Osteoblast (primary cell): ENCODE measurements around the gene GPER1. TPM values are rescaled to one million over a fixed set of nuclear protein-coding genes. Genes with fewer than 3 reads are reported as not detected.

Source experiments
- DNase-seq: peaks from one replicate; pipeline ENCODE4 v3.0.0; 2011; ENCODE audit warnings: low spot score, mixed read lengths; ENCODE audit not compliant: insufficient read length; ENCODE audit errors: missing footprints
- H2AFZ ChIP-seq: 2 replicates; pipeline ENCODE4 v1.6.0; 2011; ENCODE audit warnings: mild to moderate bottlenecking, low read length
- H3K27ac ChIP-seq: 2 replicates; pipeline ENCODE4 v1.5.1; 2011; ENCODE audit warnings: mild to moderate bottlenecking, low read depth, low read length, moderate library complexity
- H3K27me3 ChIP-seq: 2 replicates; pipeline ENCODE4 v1.6.0; 2012; ENCODE audit warnings: mild to moderate bottlenecking, control low read depth, inconsistent platforms, low read length, moderate library complexity; ENCODE audit not compliant: insufficient read depth
- H3K36me3 ChIP-seq: 2 replicates; pipeline ENCODE4 v1.5.1; 2011; ENCODE audit warnings: mild to moderate bottlenecking, low read length, control low read depth, moderate library complexity; ENCODE audit not compliant: insufficient read depth
- H3K4me1 ChIP-seq: 2 replicates; pipeline ENCODE4 v1.5.1; 2011; ENCODE audit warnings: mild to moderate bottlenecking, low read length, control low read depth, moderate library complexity; ENCODE audit not compliant: insufficient read depth
- H3K4me2 ChIP-seq: 2 replicates; pipeline ENCODE4 v1.6.0; 2011; ENCODE audit warnings: mild to moderate bottlenecking, low read length; ENCODE audit not compliant: insufficient read depth
- H3K4me3 ChIP-seq: fragments of 200-600 bp; sonication (generic); 3 replicates; pipeline ENCODE4 v1.5.1; 2012; ENCODE audit warnings: mild to moderate bottlenecking, low read length, inconsistent platforms; ENCODE audit not compliant: insufficient read depth
- H3K79me2 ChIP-seq: 2 replicates; pipeline ENCODE4 v1.6.0; 2012; ENCODE audit warnings: mild to moderate bottlenecking, low read length, control low read depth, inconsistent platforms; ENCODE audit not compliant: insufficient read depth
- H3K9me3 ChIP-seq: 2 replicates; pipeline ENCODE4 v1.5.1; 2011; ENCODE audit warnings: low read depth, low read length, control low read depth
- H4K20me1 ChIP-seq: 2 replicates; pipeline ENCODE4 v1.6.0; 2012; ENCODE audit warnings: mild to moderate bottlenecking, low read length, control low read depth; ENCODE audit not compliant: insufficient read depth
- CTCF ChIP-seq: IDR thresholded peaks from 2 replicates; pipeline ENCODE4 v1.5.1; 2011; ENCODE audit warnings: mild to moderate bottlenecking, low read depth, low read length, moderate library complexity; ENCODE audit errors: extremely low read depth
- total RNA-seq: library from RNA; depleted of rRNA; stranded (reverse); fragments of >200 nt; gene quantifications from 2 replicates; pipeline ENCODE4 v1.2.3, GENCODE V29; 2012

The GPER1 gene
- total RNA-seq, 1 donor: 10.5 TPM

- peaks cover 27% of the 10 kb centered on the region for H4K20me1 ChIP-seq
- H3K36me3 ChIP-seq: no peaks in the 10 kb centered on the region
- no peaks in the 10 kb centered on the region for H3K27me3 ChIP-seq
- no peaks in the 10 kb centered on the region for H3K9me3 ChIP-seq
- H3K4me2 ChIP-seq: no peak overlapping the region
- H3K4me1 ChIP-seq: peaks cover 12% of the 10 kb centered on the region
- no peak overlapping the region for H2AFZ ChIP-seq
- TF ChIP-seq CTCF: no peak
- H3K79me2 ChIP-seq: no peaks in the 10 kb centered on the region
- no peak overlapping the region for H3K27ac ChIP-seq
- DNase-seq: no peak
- no peak overlapping the region for H3K4me3 ChIP-seq
Measured at GRCh38 chr7:1106793-1107421, 19.0 kb downstream of the GPER1 start.

- Histone ChIP-seq H3K4me2 (no peak overlapping the region), H3K79me2 (no peaks in the 10 kb centered on the region), H2AFZ (no peak overlapping the region), H3K4me3 (no peak overlapping the region), H4K20me1 (peaks cover 18% of the 10 kb centered on the region), H3K36me3 (peaks cover 3% of the 10 kb centered on the region), H3K27me3 (no peaks in the 10 kb centered on the region), H3K9me3 (no peaks in the 10 kb centered on the region), H3K27ac (no peak overlapping the region), H3K4me1 (peaks cover 12% of the 10 kb centered on the region)
- peak; percentile 43 for DNase-seq
- TF ChIP-seq CTCF: no peak
Measured at GRCh38 chr7:1108264-1108920, 20.5 kb downstream of the GPER1 start.

GRCh38 chr7:1109581-1110310 is 21.8 kb downstream of the GPER1 start:
- peaks cover 12% of the 10 kb centered on the region for H3K4me1 ChIP-seq
- no peak overlapping the region for H3K4me3 ChIP-seq
- no peak for TF ChIP-seq CTCF
- peaks cover 9% of the 10 kb centered on the region for H4K20me1 ChIP-seq
- H2AFZ ChIP-seq: no peak overlapping the region
- peak; percentile 48 for DNase-seq
- H3K27ac ChIP-seq: no peak overlapping the region
- H3K79me2 ChIP-seq: no peaks in the 10 kb centered on the region
- H3K9me3 ChIP-seq: no peaks in the 10 kb centered on the region
- H3K36me3 ChIP-seq: peaks cover 3% of the 10 kb centered on the region
- no peaks in the 10 kb centered on the region for H3K27me3 ChIP-seq
- no peak overlapping the region for H3K4me2 ChIP-seq

GRCh38 chr7:1110358-1110757 is 22.4 kb downstream of the GPER1 start:
- Histone ChIP-seq H3K27ac (no peak overlapping the region), H3K27me3 (no peaks in the 10 kb centered on the region), H4K20me1 (peaks cover 6% of the 10 kb centered on the region), H3K4me1 (peaks cover 12% of the 10 kb centered on the region), H3K4me3 (no peak overlapping the region), H3K36me3 (peaks cover 3% of the 10 kb centered on the region), H3K4me2 (no peak overlapping the region), H3K9me3 (no peaks in the 10 kb centered on the region), H3K79me2 (no peaks in the 10 kb centered on the region), H2AFZ (no peak overlapping the region)
- DNase-seq: peak; percentile 22
- no peak for TF ChIP-seq CTCF
